Mesendoderm (in vitro differentiated cells): ENCODE measurements around the gene GRIK1.

Experiments
- DNase-seq: peaks from one replicate; pipeline ENCODE4 v3.0.0; 2013
- H2AK5ac ChIP-seq: 2 replicates; pipeline ENCODE4 v1.6.1; 2013; ENCODE audit warnings: low read length, inconsistent platforms
- H2BK120ac ChIP-seq: 2 replicates; pipeline ENCODE4 v1.6.1; 2013; ENCODE audit warnings: low read depth, mild to moderate bottlenecking, low read length, moderate library complexity, mixed read lengths
- H2BK15ac ChIP-seq: replicated peaks from 2 replicates; pipeline ENCODE4 v1.6.1; 2013; ENCODE audit warnings: low read depth, mild to moderate bottlenecking, moderate library complexity
- H2BK5ac ChIP-seq: 2 replicates; pipeline ENCODE4 v1.6.1; 2013; ENCODE audit warnings: low read length, inconsistent platforms
- H3K18ac ChIP-seq: 2 replicates; pipeline ENCODE4 v1.6.1; 2013; ENCODE audit warnings: mild to moderate bottlenecking, low read length, mixed read lengths
- H3K23ac ChIP-seq: one replicate; pipeline ENCODE4 v1.6.1; 2013; ENCODE audit warnings: low read length
- H3K27ac ChIP-seq: 2 replicates; pipeline ENCODE4 v1.5.1; 2013; ENCODE audit warnings: low read depth, mild to moderate bottlenecking, inconsistent platforms, low read length, moderate library complexity
- H3K27me3 ChIP-seq: 2 replicates; pipeline ENCODE4 v1.6.1; 2013; ENCODE audit warnings: low read length, control low read depth, mild to moderate bottlenecking, inconsistent platforms; ENCODE audit not compliant: insufficient read depth, poor library complexity
- H3K36me3 ChIP-seq: 2 replicates; pipeline ENCODE4 v1.6.1; 2013; ENCODE audit warnings: low read length, inconsistent platforms; ENCODE audit not compliant: control insufficient read depth, insufficient read depth
- H3K4ac ChIP-seq: one replicate; pipeline ENCODE4 v1.6.1; 2013; ENCODE audit warnings: low read depth, mild to moderate bottlenecking, low read length, moderate library complexity
- H3K4me1 ChIP-seq: 2 replicates; pipeline ENCODE4 v1.6.1; 2013; ENCODE audit warnings: low read depth, low read length, inconsistent platforms; ENCODE audit not compliant: control insufficient read depth
- H3K4me2 ChIP-seq: 2 replicates; pipeline ENCODE4 v1.6.1; 2013; ENCODE audit warnings: low read length
- H3K4me3 ChIP-seq: 2 replicates; pipeline ENCODE4 v1.5.1; 2013; ENCODE audit warnings: mild to moderate bottlenecking, low read length
- H3K56ac ChIP-seq: one replicate; pipeline ENCODE4 v1.6.1; 2013; ENCODE audit warnings: low read length
- H3K79me1 ChIP-seq: 2 replicates; pipeline ENCODE4 v1.6.1; 2013; ENCODE audit warnings: low read length, inconsistent platforms
- H3K79me2 ChIP-seq: 2 replicates; pipeline ENCODE4 v1.6.1; 2013; ENCODE audit warnings: mild to moderate bottlenecking, low read length; ENCODE audit not compliant: control insufficient read depth, insufficient read depth
- H3K9ac ChIP-seq: 2 replicates; pipeline ENCODE4 v1.6.1; 2013; ENCODE audit warnings: low read length, inconsistent platforms
- H4K5ac ChIP-seq: one replicate; pipeline ENCODE4 v1.6.1; 2013; ENCODE audit warnings: low read length
- H4K8ac ChIP-seq: one replicate; pipeline ENCODE4 v1.6.1; 2013; ENCODE audit warnings: low read depth, mild to moderate bottlenecking, control low read depth, low read length, moderate library complexity
- WGBS: extraction: QIAGEN DNeasy Blood & Tissue Kit; methylation state at CpG from one replicate; pipeline ENCODE4 v1.1.7; 2013; ENCODE audit warnings: low lambda C conversion rate, missing lambda C conversion rate; ENCODE audit not compliant: insufficient coverage; ENCODE audit errors: extremely low coverage; 5-methylcytosine and 5-hydroxymethylcytosine counted together

The GRIK1 gene

GRCh38 chr21:29568020-29568697 is 371.6 kb downstream of the GRIK1 start:
- WGBS: no CpG with 5 or more reads among the region's 1 CpG
- Histone ChIP-seq H3K4me2 (no peak overlapping the region), H3K36me3 (no peaks in the 10 kb centered on the region), H3K9ac (no peak overlapping the region), H2BK15ac (no peak overlapping the region), H3K56ac (no peak overlapping the region), H3K27ac (no peak overlapping the region), H3K23ac (no peak overlapping the region), H4K8ac (no peak overlapping the region), H2BK120ac (no peak overlapping the region), H3K4ac (no peak overlapping the region), H4K5ac (no peak overlapping the region), H3K79me2 (no peaks in the 10 kb centered on the region), H2BK5ac (no peak overlapping the region), H3K18ac (no peak overlapping the region), H2AK5ac (no peak overlapping the region), H3K27me3 (no peaks in the 10 kb centered on the region), H3K4me3 (no peak overlapping the region), H3K4me1 (no peaks in the 10 kb centered on the region), H3K79me1 (no peaks in the 10 kb centered on the region)
- DNase-seq: no peak

GRCh38 chr21:29557931-29558725 is 381.7 kb downstream of the GRIK1 start:
- DNase-seq: no peak
- H2BK120ac ChIP-seq: no peak overlapping the region
- H3K79me1 ChIP-seq: no peaks in the 10 kb centered on the region
- H2BK15ac ChIP-seq: no peak overlapping the region
- no peak overlapping the region for H4K5ac ChIP-seq
- H3K4me1 ChIP-seq: no peaks in the 10 kb centered on the region
- no peak overlapping the region for H3K4me3 ChIP-seq
- no peak overlapping the region for H2BK5ac ChIP-seq
- H3K4ac ChIP-seq: no peak overlapping the region
- H3K27me3 ChIP-seq: no peaks in the 10 kb centered on the region
- no peak overlapping the region for H3K23ac ChIP-seq
- no peak overlapping the region for H3K27ac ChIP-seq
- H4K8ac ChIP-seq: no peak overlapping the region
- H3K56ac ChIP-seq: no peak overlapping the region
- no peak overlapping the region for H2AK5ac ChIP-seq
- H3K79me2 ChIP-seq: no peaks in the 10 kb centered on the region
- no peak overlapping the region for H3K18ac ChIP-seq
- no CpG with 5 or more reads among the region's 1 CpG for WGBS
- H3K9ac ChIP-seq: no peak overlapping the region
- no peak overlapping the region for H3K4me2 ChIP-seq
- H3K36me3 ChIP-seq: no peaks in the 10 kb centered on the region

- no peaks in the 10 kb centered on the region for H3K79me2 ChIP-seq
- WGBS: no CpG with 5 or more reads among the region's 1 CpG
- H2AK5ac ChIP-seq: no peak overlapping the region
- no peak overlapping the region for H4K5ac ChIP-seq
- H3K23ac ChIP-seq: no peak overlapping the region
- H3K56ac ChIP-seq: no peak overlapping the region
- no peak overlapping the region for H3K4me3 ChIP-seq
- no peak overlapping the region for H3K4ac ChIP-seq
- no peak overlapping the region for H2BK120ac ChIP-seq
- no peak overlapping the region for H3K9ac ChIP-seq
- no peak overlapping the region for H2BK15ac ChIP-seq
- H3K4me1 ChIP-seq: no peaks in the 10 kb centered on the region
- H2BK5ac ChIP-seq: no peak overlapping the region
- no peak overlapping the region for H3K4me2 ChIP-seq
- no peak overlapping the region for H4K8ac ChIP-seq
- H3K36me3 ChIP-seq: no peaks in the 10 kb centered on the region
- no peak for DNase-seq
- no peak overlapping the region for H3K18ac ChIP-seq
- H3K27ac ChIP-seq: no peak overlapping the region
- H3K27me3 ChIP-seq: no peaks in the 10 kb centered on the region
- no peaks in the 10 kb centered on the region for H3K79me1 ChIP-seq
These were observed 382.6 kb downstream of the GRIK1 start for GRCh38 chr21:29557200-29557599.

- WGBS: no CpG with 5 or more reads among the region's 2 CpGs
- no peak for DNase-seq
- Histone ChIP-seq H2AK5ac (no peak overlapping the region), H3K56ac (no peak overlapping the region), H2BK5ac (no peak overlapping the region), H3K27me3 (no peaks in the 10 kb centered on the region), H3K4ac (no peak overlapping the region), H3K27ac (no peak overlapping the region), H3K79me1 (no peaks in the 10 kb centered on the region), H3K18ac (no peak overlapping the region), H3K4me2 (no peak overlapping the region), H3K79me2 (no peaks in the 10 kb centered on the region), H3K23ac (no peak overlapping the region), H3K9ac (no peak overlapping the region), H2BK15ac (no peak overlapping the region), H2BK120ac (no peak overlapping the region), H4K5ac (no peak overlapping the region), H4K8ac (no peak overlapping the region), H3K36me3 (no peaks in the 10 kb centered on the region), H3K4me3 (no peak overlapping the region), H3K4me1 (no peaks in the 10 kb centered on the region)
These were observed 384.2 kb downstream of the GRIK1 start for GRCh38 chr21:29555601-29556000.

GRCh38 chr21:29550205-29550604 is 389.6 kb downstream of the GRIK1 start:
- Histone ChIP-seq H2BK5ac (no peak overlapping the region), H3K36me3 (no peaks in the 10 kb centered on the region), H3K9ac (no peak overlapping the region), H2BK120ac (no peak overlapping the region), H3K18ac (no peak overlapping the region), H2AK5ac (no peak overlapping the region), H3K79me2 (no peaks in the 10 kb centered on the region), H3K4me2 (no peak overlapping the region), H2BK15ac (no peak overlapping the region), H3K27me3 (no peaks in the 10 kb centered on the region), H3K56ac (no peak overlapping the region), H3K4ac (no peak overlapping the region), H3K27ac (no peak overlapping the region), H3K4me3 (no peak overlapping the region), H3K4me1 (no peaks in the 10 kb centered on the region), H4K8ac (no peak overlapping the region), H4K5ac (no peak overlapping the region), H3K23ac (no peak overlapping the region), H3K79me1 (no peaks in the 10 kb centered on the region)
- no CpG with 5 or more reads among the region's 2 CpGs for WGBS
- no peak for DNase-seq
